Fibroblast of the aortic adventitia (primary cell): ENCODE results near the gene CELF4. TPM values are rescaled to one million over a fixed set of nuclear protein-coding genes. Genes with fewer than 3 reads are reported as not detected.

Experiments used
- DNase-seq: peaks from one replicate; pipeline ENCODE4 v3.0.0-alpha.2; 2010; ENCODE audit warnings: low read depth
- H3K4me3 ChIP-seq: 2 replicates; pipeline ENCODE4 v1.5.1; 2011; ENCODE audit warnings: low read depth, mild to moderate bottlenecking, control low read depth, low read length, moderate library complexity
- total RNA-seq: library from RNA; depleted of rRNA; stranded (reverse); fragments of >200 nt; gene quantifications from 2 replicates; pipeline ENCODE4 v1.2.3, GENCODE V29; 2012; ENCODE audit warnings: low replicate concordance
- TF ChIP-seq, protein P1 (sequence below): IDR thresholded peaks from 2 replicates; pipeline ENCODE4 v1.5.1; 2011; ENCODE audit warnings: mild to moderate bottlenecking, low read length, control low read depth, inconsistent platforms; ENCODE audit not compliant: insufficient read depth

The CELF4 gene
- total RNA-seq, 1 donor, result not detected

GRCh38 chr18:37389684-37390368 lies 175.8 kb downstream of the CELF4 start:
- no peak overlapping the region for H3K4me3 ChIP-seq
- TF ChIP-seq, protein P1, sequence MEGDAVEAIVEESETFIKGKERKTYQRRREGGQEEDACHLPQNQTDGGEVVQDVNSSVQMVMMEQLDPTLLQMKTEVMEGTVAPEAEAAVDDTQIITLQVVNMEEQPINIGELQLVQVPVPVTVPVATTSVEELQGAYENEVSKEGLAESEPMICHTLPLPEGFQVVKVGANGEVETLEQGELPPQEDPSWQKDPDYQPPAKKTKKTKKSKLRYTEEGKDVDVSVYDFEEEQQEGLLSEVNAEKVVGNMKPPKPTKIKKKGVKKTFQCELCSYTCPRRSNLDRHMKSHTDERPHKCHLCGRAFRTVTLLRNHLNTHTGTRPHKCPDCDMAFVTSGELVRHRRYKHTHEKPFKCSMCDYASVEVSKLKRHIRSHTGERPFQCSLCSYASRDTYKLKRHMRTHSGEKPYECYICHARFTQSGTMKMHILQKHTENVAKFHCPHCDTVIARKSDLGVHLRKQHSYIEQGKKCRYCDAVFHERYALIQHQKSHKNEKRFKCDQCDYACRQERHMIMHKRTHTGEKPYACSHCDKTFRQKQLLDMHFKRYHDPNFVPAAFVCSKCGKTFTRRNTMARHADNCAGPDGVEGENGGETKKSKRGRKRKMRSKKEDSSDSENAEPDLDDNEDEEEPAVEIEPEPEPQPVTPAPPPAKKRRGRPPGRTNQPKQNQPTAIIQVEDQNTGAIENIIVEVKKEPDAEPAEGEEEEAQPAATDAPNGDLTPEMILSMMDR, result no peak
- DNase-seq, result no peak

- TF ChIP-seq, protein P1, result no peak
- no peak for DNase-seq
Observed at GRCh38 chr18:37389041-37389440, 176.6 kb downstream of the CELF4 start.

GRCh38 chr18:37388413-37388812 lies 177.2 kb downstream of the CELF4 start:
- DNase-seq, result no peak
- TF ChIP-seq, protein P1, result no peak
- H3K4me3 ChIP-seq, result no peak overlapping the region

More at GRCh38 chr18:37389041-37389440, 176.6 kb downstream of the CELF4 start:
- no peak overlapping the region for H3K4me3 ChIP-seq

DNA sequence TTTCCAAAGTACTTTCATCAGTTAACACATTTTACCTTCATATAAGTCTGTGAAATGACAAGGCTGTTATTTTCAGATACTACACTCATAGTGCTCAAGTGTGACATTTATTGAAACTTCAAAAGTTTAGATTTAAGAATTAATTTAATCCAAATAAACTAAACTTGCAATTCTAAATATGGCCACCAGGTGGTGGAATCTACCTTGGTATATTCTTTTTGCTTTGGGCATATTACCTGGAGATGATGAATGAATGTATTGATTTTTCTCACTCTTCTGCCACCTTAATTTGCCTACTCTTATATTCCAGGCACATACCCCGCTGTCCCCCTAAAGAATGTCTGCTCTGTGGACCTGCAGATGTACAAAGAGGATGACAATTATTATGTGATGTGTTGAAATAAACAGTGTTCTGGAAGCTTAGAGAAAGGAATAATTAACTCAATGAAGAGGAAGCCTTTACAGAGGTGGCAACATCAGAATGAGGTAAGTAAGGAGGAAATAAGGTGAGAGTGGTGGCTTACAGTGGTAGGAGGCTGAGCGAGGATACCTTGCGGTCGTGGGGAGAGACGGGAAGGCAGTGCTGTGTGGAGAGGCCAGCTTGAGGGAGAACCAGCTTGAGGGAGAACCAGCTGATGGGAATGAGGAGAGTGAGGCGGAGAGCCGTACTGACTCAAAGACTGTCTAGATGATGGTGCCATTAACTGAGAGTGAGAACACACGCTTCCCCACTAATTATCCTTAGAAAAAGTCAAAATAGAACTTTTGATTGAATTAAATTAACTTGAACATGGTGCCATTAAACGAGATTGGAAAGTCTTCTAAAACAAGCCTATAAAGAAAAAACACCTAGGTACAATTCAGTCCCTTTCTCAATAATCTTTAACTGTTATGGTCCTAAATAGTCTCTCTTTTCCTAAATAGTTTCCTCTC lies 179.5 kb downstream of the CELF4 start:
- TF ChIP-seq, protein P1, result peak; percentile 62

GRCh38 chr18:37383846-37384595 lies 181.6 kb downstream of the CELF4 start:
- TF ChIP-seq, protein P1, result no peak
- DNase-seq, result no peak
- no peak overlapping the region for H3K4me3 ChIP-seq

More for the DNA sequence above, 179.5 kb downstream of the CELF4 start:
- peak; percentile 60 for DNase-seq
- no peak overlapping the region for H3K4me3 ChIP-seq

- TF ChIP-seq, protein P1, result no peak
- no peak overlapping the region for H3K4me3 ChIP-seq
- DNase-seq, result peak; percentile 6
Observed at GRCh38 chr18:37383036-37383785, 182.4 kb downstream of the CELF4 start.
